ENCODE data around the gene MTHFD1L. TPM values are rescaled to one million over a fixed set of nuclear protein-coding genes. Genes with fewer than 3 reads are reported as not detected.
A peak's percentile ranks its signal among the peaks of the same experiment; 100 is the strongest.

MTHFD1L gene
- total RNA-seq, 1 donor from 2014 or later, result 28.1 TPM

- DNase-seq (ENCODE audit: extremely low spot score, unreplicated experiment), result no peak
- Mint-ChIP-seq H3K27me3 (no peaks in the 10 kb centered on the region), H3K27ac (no peak overlapping the region), H3K9me3 (no peaks in the 10 kb centered on the region), H3K36me3 (no peaks in the 10 kb centered on the region), H3K4me3 (no peak overlapping the region), H3K4me1 (ENCODE audit: unreplicated experiment) (peaks cover 33% of the 10 kb centered on the region)
- TF ChIP-seq CTCF (conservative IDR thresholded peaks at IDR 0.05), result no peak
Measured at GRCh38 chr6:151147118-151147832, 281.8 kb downstream of the MTHFD1L start.

GRCh38 chr6:151148111-151148510 lies 282.6 kb downstream of the MTHFD1L start:
- Mint-ChIP-seq H3K4me3 (no peak overlapping the region), H3K9me3 (no peaks in the 10 kb centered on the region), H3K4me1 (ENCODE audit: unreplicated experiment) (peaks cover 35% of the 10 kb centered on the region), H3K27ac (peak overlapping the region; percentile 21), H3K27me3 (no peaks in the 10 kb centered on the region), H3K36me3 (no peaks in the 10 kb centered on the region)
- no peak for DNase-seq (ENCODE audit: extremely low spot score, unreplicated experiment)
- no peak for TF ChIP-seq CTCF (conservative IDR thresholded peaks at IDR 0.05)

- no peak overlapping the region for H3K27ac Mint-ChIP-seq
- peaks cover 32% of the 10 kb centered on the region for H3K4me1 Mint-ChIP-seq (ENCODE audit: unreplicated experiment)
- no peak overlapping the region for H3K4me3 Mint-ChIP-seq
Measured at GRCh38 chr6:151149793-151150192, 284.3 kb downstream of the MTHFD1L start.

More at GRCh38 chr6:151149793-151150192, 284.3 kb downstream of the MTHFD1L start:
- TF ChIP-seq CTCF (conservative IDR thresholded peaks at IDR 0.05), result no peak
- no peak for DNase-seq (ENCODE audit: extremely low spot score, unreplicated experiment)
- H3K36me3 Mint-ChIP-seq, result no peaks in the 10 kb centered on the region
- H3K9me3 Mint-ChIP-seq, result no peaks in the 10 kb centered on the region
- H3K27me3 Mint-ChIP-seq, result no peaks in the 10 kb centered on the region

Measured in type B pancreatic cell (in vitro differentiated cells).